ENCODE results near the gene KCNK15. TPM values are rescaled to one million over a fixed set of nuclear protein-coding genes. Genes with fewer than 3 reads are reported as not detected.

The KCNK15 gene
- total RNA-seq, 4 donors from 2014 or later = 0.87 to 6.0 (median 1.5) TPM

DNA sequence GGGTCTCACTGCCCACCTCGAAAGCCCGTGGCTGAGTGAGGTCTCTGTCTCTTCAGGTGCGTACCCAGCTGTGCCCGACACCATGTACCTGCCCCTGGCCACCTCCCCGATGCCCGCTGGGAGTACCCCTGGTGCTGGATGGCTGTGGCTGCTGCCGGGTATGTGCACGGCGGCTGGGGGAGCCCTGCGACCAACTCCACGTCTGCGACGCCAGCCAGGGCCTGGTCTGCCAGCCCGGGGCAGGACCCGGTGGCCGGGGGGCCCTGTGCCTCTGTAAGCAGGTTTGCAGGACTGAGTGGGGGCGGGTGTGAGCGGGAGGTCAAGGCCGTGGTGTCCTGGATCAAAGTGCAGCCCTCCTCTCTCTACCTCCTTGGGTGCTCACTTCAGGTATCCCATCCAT is 25.8 kb upstream of the KCNK15 start:
- WGBS, 2 donors = 88 to 90% methylated on average over 10 to 19 of the region's 19 CpGs
- H3K27me3 ChIP-seq = no peaks in the 10 kb centered on the region
- peak overlapping the region in 3 of 4 donors; percentile 54 to 82 (median 82) for H3K27ac ChIP-seq
- H3K9me3 ChIP-seq = no peaks in the 10 kb centered on the region
- peak overlapping the region in 1 of 4 donors; percentile 8 for H3K4me3 ChIP-seq
- no peak for TF ChIP-seq POLR2A (IDR thresholded peaks at IDR 0.05)
- no peak for TF ChIP-seq CTCF (IDR thresholded peaks at IDR 0.05)
- no peak for TF ChIP-seq EP300 (IDR thresholded peaks at IDR 0.05)
- H3K4me1 ChIP-seq = peaks cover 0 to 66% (median 30%) of the 10 kb centered on the region in 4 donors
- DNase-seq (ENCODE audit: low spot score in 2 of 2) = no peak
- H3K36me3 ChIP-seq = no peaks in the 10 kb centered on the region

GRCh38 chr20:44720621-44720996 is 25.1 kb upstream of the KCNK15 start:
- Histone ChIP-seq H3K9me3 (no peaks in the 10 kb centered on the region), H3K36me3 (no peaks in the 10 kb centered on the region), H3K27ac (peak overlapping the region; percentile 20 to 82 (median 68)), H3K4me3 (no peak overlapping the region), H3K4me1 (peaks cover 0 to 58% (median 24%) of the 10 kb centered on the region in 4 donors), H3K27me3 (no peaks in the 10 kb centered on the region)
- WGBS, 2 donors = 42 to 47% methylated on average over 7 of the region's 7 CpGs
- TF ChIP-seq CTCF (IDR thresholded peaks at IDR 0.05) (no peak), POLR2A (IDR thresholded peaks at IDR 0.05) (no peak), EP300 (IDR thresholded peaks at IDR 0.05) (no peak)
- DNase-seq (ENCODE audit: low spot score in 2 of 2) = no peak

- no peaks in the 10 kb centered on the region for H3K36me3 ChIP-seq
- peak overlapping the region; percentile 20 to 82 (median 68) for H3K27ac ChIP-seq
- 47 to 48% methylated on average over 11 of the region's 11 CpGs for WGBS, 2 donors
- no peaks in the 10 kb centered on the region for H3K27me3 ChIP-seq
- H3K9me3 ChIP-seq = no peaks in the 10 kb centered on the region
- no peak for TF ChIP-seq CTCF (IDR thresholded peaks at IDR 0.05)
- no peak overlapping the region for H3K4me3 ChIP-seq
- H3K4me1 ChIP-seq = peaks cover 0 to 52% (median 20%) of the 10 kb centered on the region in 4 donors
- DNase-seq (ENCODE audit: low spot score in 2 of 2) = no peak
Measured at GRCh38 chr20:44720997-44721784, 24.5 kb upstream of the KCNK15 start.

DNA sequence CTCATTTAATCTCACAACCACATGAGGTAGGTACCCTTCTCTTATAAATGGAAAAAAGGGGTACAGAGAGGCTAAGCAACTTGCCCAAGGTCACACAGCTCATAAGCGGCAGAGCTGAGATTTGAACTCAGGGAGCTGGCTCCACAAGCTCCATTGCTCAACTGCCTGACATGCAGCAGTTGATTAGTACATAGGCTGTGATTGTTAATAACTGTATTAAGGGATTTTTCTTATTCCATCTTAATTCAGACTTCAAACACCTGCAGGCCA is 23.9 kb upstream of the KCNK15 start:
- WGBS, 2 donors = 100% methylated on average over 1 of the region's 1 CpG
- peaks cover 0 to 47% (median 18%) of the 10 kb centered on the region in 4 donors for H3K4me1 ChIP-seq
- H3K27ac ChIP-seq = peak overlapping the region in 3 of 4 donors; percentile 37 to 82 (median 73)

More for the DNA sequence above, 23.9 kb upstream of the KCNK15 start:
- no peak for DNase-seq (ENCODE audit: low spot score in 2 of 2)
- no peak overlapping the region for H3K4me3 ChIP-seq
- H3K36me3 ChIP-seq = no peaks in the 10 kb centered on the region
- no peak for TF ChIP-seq CTCF (IDR thresholded peaks at IDR 0.05)
- no peak for TF ChIP-seq EP300 (IDR thresholded peaks at IDR 0.05)
- no peak for TF ChIP-seq POLR2A (IDR thresholded peaks at IDR 0.05)
- no peaks in the 10 kb centered on the region for H3K9me3 ChIP-seq
- no peaks in the 10 kb centered on the region for H3K27me3 ChIP-seq
